Ishikawa (cell line): Measurements from ENCODE around the gene ASXL1.

Experiments used
- CEBPB ChIP-seq: IDR thresholded peaks from 2 replicates; pipeline ENCODE4 v1.6.1; 2012
- CREB1 ChIP-seq: IDR thresholded peaks from 2 replicates; pipeline ENCODE4 v1.6.1; 2012; ENCODE audit warnings: low read depth
- EGR1 ChIP-seq: IDR thresholded peaks from 2 replicates; pipeline ENCODE4 v1.6.1; 2012
- EP300 ChIP-seq: IDR thresholded peaks from 2 replicates; pipeline ENCODE4 v1.6.1; 2012; ENCODE audit warnings: borderline replicate concordance
- FOXM1 ChIP-seq: IDR thresholded peaks from 2 replicates; pipeline ENCODE4 v1.6.1; 2012; ENCODE audit warnings: low read depth, borderline replicate concordance
- MAX ChIP-seq: IDR thresholded peaks from 2 replicates; pipeline ENCODE4 v1.6.1; 2012
- NFIC ChIP-seq: IDR thresholded peaks from 2 replicates; pipeline ENCODE4 v1.6.1; 2012
- RAD21 ChIP-seq: IDR thresholded peaks from 2 replicates; pipeline ENCODE4 v1.6.1; 2012; ENCODE audit warnings: low read depth
- TAF1 ChIP-seq: IDR thresholded peaks from 2 replicates; pipeline ENCODE4 v1.6.1; 2012; ENCODE audit warnings: low read depth, mild to moderate bottlenecking
- TCF12 ChIP-seq: IDR thresholded peaks from 2 replicates; pipeline ENCODE4 v1.6.1; 2012; ENCODE audit warnings: low read depth
- TEAD4 ChIP-seq: IDR thresholded peaks from 2 replicates; pipeline ENCODE4 v1.6.1; 2012
- USF1 ChIP-seq: IDR thresholded peaks from 2 replicates; pipeline ENCODE4 v1.6.1; 2012
- YY1 ChIP-seq: IDR thresholded peaks from 2 replicates; pipeline ENCODE4 v1.6.1; 2012; ENCODE audit warnings: low read depth
- ZBTB7A ChIP-seq: IDR thresholded peaks from 2 replicates; pipeline ENCODE4 v1.6.1; 2012; ENCODE audit warnings: low read depth
- TF ChIP-seq, protein P1 (sequence below): IDR thresholded peaks from 2 replicates; pipeline ENCODE4 v1.6.1; 2012; ENCODE audit warnings: low read depth, mild to moderate bottlenecking

ASXL1 gene

GRCh38 chr20:32366380-32366779 lies 8.2 kb downstream of the ASXL1 start:
- no peak for TF ChIP-seq TCF12
- no peak for TF ChIP-seq USF1
- TF ChIP-seq FOXM1 = no peak
- no peak for TF ChIP-seq EP300
- TF ChIP-seq MAX = no peak
- TF ChIP-seq, protein P1, sequence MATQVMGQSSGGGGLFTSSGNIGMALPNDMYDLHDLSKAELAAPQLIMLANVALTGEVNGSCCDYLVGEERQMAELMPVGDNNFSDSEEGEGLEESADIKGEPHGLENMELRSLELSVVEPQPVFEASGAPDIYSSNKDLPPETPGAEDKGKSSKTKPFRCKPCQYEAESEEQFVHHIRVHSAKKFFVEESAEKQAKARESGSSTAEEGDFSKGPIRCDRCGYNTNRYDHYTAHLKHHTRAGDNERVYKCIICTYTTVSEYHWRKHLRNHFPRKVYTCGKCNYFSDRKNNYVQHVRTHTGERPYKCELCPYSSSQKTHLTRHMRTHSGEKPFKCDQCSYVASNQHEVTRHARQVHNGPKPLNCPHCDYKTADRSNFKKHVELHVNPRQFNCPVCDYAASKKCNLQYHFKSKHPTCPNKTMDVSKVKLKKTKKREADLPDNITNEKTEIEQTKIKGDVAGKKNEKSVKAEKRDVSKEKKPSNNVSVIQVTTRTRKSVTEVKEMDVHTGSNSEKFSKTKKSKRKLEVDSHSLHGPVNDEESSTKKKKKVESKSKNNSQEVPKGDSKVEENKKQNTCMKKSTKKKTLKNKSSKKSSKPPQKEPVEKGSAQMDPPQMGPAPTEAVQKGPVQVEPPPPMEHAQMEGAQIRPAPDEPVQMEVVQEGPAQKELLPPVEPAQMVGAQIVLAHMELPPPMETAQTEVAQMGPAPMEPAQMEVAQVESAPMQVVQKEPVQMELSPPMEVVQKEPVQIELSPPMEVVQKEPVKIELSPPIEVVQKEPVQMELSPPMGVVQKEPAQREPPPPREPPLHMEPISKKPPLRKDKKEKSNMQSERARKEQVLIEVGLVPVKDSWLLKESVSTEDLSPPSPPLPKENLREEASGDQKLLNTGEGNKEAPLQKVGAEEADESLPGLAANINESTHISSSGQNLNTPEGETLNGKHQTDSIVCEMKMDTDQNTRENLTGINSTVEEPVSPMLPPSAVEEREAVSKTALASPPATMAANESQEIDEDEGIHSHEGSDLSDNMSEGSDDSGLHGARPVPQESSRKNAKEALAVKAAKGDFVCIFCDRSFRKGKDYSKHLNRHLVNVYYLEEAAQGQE = no peak
- no peak for TF ChIP-seq NFIC
- TF ChIP-seq TAF1 = no peak
- no peak for TF ChIP-seq CEBPB
- TF ChIP-seq EGR1 = no peak
- TF ChIP-seq ZBTB7A = no peak
- no peak for TF ChIP-seq CREB1
- TF ChIP-seq TEAD4 = no peak
- no peak for TF ChIP-seq RAD21
- TF ChIP-seq YY1 = no peak

- no peak for TF ChIP-seq CEBPB
- no peak for TF ChIP-seq TEAD4
- TF ChIP-seq, protein P1 = no peak
- no peak for TF ChIP-seq CREB1
- no peak for TF ChIP-seq ZBTB7A
- TF ChIP-seq NFIC = no peak
- TF ChIP-seq USF1 = no peak
- no peak for TF ChIP-seq YY1
- TF ChIP-seq MAX = no peak
- TF ChIP-seq RAD21 = no peak
- no peak for TF ChIP-seq TAF1
- no peak for TF ChIP-seq EP300
- no peak for TF ChIP-seq FOXM1
- no peak for TF ChIP-seq TCF12
- no peak for TF ChIP-seq EGR1
These were observed 10.2 kb downstream of the ASXL1 start for GRCh38 chr20:32368323-32368722.

GRCh38 chr20:32368925-32369324 lies 10.8 kb downstream of the ASXL1 start:
- TF ChIP-seq USF1 (no peak), TCF12 (no peak), CEBPB (no peak), NFIC (no peak), ZBTB7A (no peak)

DNA sequence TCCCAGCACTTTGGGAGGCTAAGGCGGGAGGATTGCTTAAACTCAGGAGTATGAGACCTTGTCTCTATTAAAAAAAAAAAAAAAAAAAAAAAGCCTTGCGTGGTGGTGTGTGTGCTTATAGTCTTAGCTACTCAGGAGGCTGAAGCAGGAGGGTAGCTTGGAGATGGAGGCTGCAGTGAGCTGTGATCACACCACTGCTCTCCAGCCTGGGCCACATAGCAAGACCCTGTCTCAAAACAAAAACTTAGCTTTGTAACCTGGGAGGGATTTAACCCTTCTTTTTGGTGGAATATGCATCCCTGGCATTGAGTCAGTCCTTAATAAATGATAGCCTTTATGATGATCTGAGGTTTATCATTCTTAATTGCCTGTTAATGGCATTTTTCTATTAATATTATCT lies 12.8 kb downstream of the ASXL1 start:
- TF ChIP-seq, protein P1 = no peak
- TF ChIP-seq EP300 (no peak), TCF12 (no peak), YY1 (no peak), MAX (no peak), ZBTB7A (no peak)
